Subcutaneous abdominal adipose tissue (tissue), 5 donors: ENCODE results near the gene ATP10B.

Experiments
- H3K27ac ChIP-seq: one replicate; pipeline ENCODE4 v1.7.0; 2013; ENCODE audit warnings: low read depth, mild to moderate bottlenecking, inconsistent platforms, low read length, moderate library complexity
- H3K27me3 ChIP-seq, 5 donors: one replicate each; pipeline ENCODE4 v1.7.0; 2013; ENCODE audit warnings: low read length in 5 of 5, inconsistent platforms in 1 of 5; ENCODE audit not compliant: control insufficient read depth in 5 of 5, insufficient read depth in 4 of 5
- H3K36me3 ChIP-seq, 5 donors: one replicate each; pipeline ENCODE4 v1.7.0; 2013; ENCODE audit warnings: low read length in 5 of 5; ENCODE audit not compliant: control insufficient read depth in 5 of 5, insufficient read depth in 5 of 5
- H3K4me1 ChIP-seq, 5 donors: one replicate each; pipeline ENCODE4 v1.7.0; 2013; ENCODE audit warnings: low read length in 5 of 5, mild to moderate bottlenecking in 3 of 5, moderate library complexity in 1 of 5; ENCODE audit not compliant: control insufficient read depth in 5 of 5, insufficient read depth in 5 of 5
- H3K4me3 ChIP-seq, 5 donors: one replicate each; pipeline ENCODE4 v1.7.0; 2013; ENCODE audit warnings: low read length in 5 of 5, low read depth in 1 of 5
- H3K9ac ChIP-seq, 5 donors: one replicate each; pipeline ENCODE4 v1.7.0; 2013; ENCODE audit warnings: low read length in 5 of 5, mild to moderate bottlenecking in 4 of 5, moderate library complexity in 3 of 5
- H3K9me3 ChIP-seq, 5 donors: one replicate each; pipeline ENCODE4 v1.7.0; 2013; ENCODE audit warnings: low read length in 5 of 5; ENCODE audit not compliant: control insufficient read depth in 5 of 5
- donor health status: healthy.
- donor health status: healthy.
- donor health status: healthy.
- donor health status: healthy.
- donor health status: healthy.

ATP10B gene

DNA sequence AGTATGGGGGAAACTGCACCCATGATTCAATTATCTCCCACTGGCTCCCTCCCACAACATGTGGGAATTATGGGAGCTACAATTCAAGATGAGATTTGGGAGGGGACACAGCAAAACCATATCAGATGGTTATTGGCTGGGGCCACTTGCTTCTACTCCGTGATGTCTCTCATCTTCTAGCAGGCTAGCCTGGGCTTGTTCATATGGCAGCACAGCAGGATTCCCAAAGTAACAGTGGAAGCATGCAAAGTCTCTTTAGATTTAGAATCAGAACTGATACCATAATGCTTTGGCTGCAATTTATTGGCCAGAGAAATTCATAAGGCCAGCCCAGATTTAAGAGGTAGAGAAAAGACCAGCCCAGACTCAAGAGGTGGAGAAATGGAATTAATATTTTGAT, 304.1 kb downstream of the ATP10B start:
- Histone ChIP-seq H3K27me3 (no peaks in the 10 kb centered on the region), H3K4me3 (no peak overlapping the region), H3K36me3 (no peaks in the 10 kb centered on the region), H3K9me3 (peaks cover 0 to 6% (median 0%) of the 10 kb centered on the region in 5 donors), H3K4me1 (no peaks in the 10 kb centered on the region), H3K9ac (no peak overlapping the region), H3K27ac (no peak overlapping the region)

DNA sequence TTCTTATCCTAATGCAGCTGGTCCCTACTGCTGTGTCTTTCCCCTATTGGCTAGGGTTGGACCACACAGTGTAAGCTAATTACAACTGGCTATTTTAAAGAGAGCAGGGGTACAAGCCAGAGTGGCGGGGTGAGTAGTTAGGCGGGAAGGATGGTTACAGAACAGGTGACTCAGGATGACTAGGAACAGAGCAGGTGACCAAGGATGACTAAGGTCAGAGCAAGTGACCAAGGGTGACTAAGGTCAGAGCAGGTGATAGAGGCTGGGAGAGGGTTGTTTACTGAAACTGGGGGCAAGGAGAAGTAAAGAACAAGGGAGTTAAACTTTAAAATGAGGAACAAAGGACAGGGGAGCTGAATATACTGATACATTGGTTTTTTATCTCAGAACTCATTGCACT, 304.9 kb downstream of the ATP10B start:
- Histone ChIP-seq H3K36me3 (no peaks in the 10 kb centered on the region), H3K4me3 (no peak overlapping the region), H3K4me1 (no peaks in the 10 kb centered on the region), H3K27me3 (no peaks in the 10 kb centered on the region), H3K27ac (no peak overlapping the region), H3K9ac (no peak overlapping the region), H3K9me3 (peaks cover 0 to 6% (median 0%) of the 10 kb centered on the region in 5 donors)

DNA sequence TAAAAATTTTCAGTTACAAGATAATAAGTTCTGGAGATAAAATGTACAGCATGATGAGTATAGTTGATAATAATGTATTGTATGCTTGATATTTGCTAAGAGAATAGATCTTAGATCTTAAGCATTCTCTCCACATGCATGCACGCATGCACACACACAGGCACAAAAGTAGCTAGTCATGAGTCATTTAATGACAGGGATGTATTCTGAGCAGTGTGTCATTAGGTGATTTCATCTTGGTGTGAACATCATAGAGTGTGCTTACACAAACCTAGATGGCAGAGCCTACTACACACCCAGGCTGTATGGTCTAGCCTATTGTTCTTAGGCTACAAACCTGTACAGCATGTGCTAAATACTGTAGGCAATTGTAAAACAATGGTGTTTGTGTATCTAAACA, 306.2 kb downstream of the ATP10B start:
- Histone ChIP-seq H3K27me3 (no peaks in the 10 kb centered on the region), H3K27ac (no peak overlapping the region), H3K4me1 (no peaks in the 10 kb centered on the region), H3K9me3 (peaks cover 0 to 6% (median 0%) of the 10 kb centered on the region in 5 donors), H3K36me3 (no peaks in the 10 kb centered on the region), H3K9ac (no peak overlapping the region), H3K4me3 (no peak overlapping the region)

DNA sequence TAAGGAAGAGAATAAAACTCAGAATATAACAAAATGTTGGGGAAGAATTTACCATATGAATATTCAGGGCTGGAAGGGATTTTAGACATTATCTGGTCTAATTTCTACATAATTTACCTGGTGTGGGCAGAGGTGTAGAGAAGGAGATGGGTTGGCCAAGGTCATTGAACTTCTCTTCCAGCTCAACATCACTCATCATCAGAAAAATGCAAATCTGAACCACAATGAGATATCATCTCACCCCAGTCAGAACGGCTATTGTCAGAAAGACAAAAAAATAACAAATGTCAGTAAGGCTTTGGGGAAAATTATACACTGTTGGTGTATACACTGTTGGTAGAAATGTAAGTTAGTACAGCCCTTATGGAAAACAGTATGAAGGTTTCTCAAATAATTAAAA, 308.6 kb downstream of the ATP10B start:
- H3K9ac ChIP-seq = no peak overlapping the region
- no peaks in the 10 kb centered on the region for H3K27me3 ChIP-seq
- no peaks in the 10 kb centered on the region for H3K36me3 ChIP-seq
- no peak overlapping the region for H3K27ac ChIP-seq
- H3K4me3 ChIP-seq = no peak overlapping the region
- peaks cover 0 to 6% (median 0%) of the 10 kb centered on the region in 5 donors for H3K9me3 ChIP-seq
- H3K4me1 ChIP-seq = no peaks in the 10 kb centered on the region

DNA sequence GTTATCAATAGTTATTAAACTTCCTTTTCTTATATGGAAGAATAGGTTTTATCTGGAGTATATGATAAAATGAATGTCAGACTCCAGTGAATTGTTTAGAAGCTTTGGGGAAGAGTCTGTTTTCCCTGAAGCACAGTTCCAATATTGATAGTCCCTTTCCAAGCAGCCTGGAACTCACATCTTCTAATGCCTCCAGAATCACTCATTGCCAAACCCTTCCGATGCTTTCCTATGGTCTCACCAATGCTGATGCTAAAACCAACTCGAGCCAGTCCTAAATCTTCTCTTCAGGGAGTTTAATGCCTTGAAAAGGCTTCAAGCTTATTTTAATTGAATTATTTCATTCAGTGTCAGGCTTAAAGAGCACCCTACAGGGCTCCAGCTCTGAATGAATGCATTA, 309.2 kb downstream of the ATP10B start:
- no peaks in the 10 kb centered on the region for H3K4me1 ChIP-seq
- peaks cover 0 to 3% (median 0%) of the 10 kb centered on the region in 5 donors for H3K9me3 ChIP-seq
- no peak overlapping the region for H3K27ac ChIP-seq
- H3K27me3 ChIP-seq = no peaks in the 10 kb centered on the region
- H3K36me3 ChIP-seq = no peaks in the 10 kb centered on the region
- no peak overlapping the region for H3K4me3 ChIP-seq
- H3K9ac ChIP-seq = no peak overlapping the region

DNA sequence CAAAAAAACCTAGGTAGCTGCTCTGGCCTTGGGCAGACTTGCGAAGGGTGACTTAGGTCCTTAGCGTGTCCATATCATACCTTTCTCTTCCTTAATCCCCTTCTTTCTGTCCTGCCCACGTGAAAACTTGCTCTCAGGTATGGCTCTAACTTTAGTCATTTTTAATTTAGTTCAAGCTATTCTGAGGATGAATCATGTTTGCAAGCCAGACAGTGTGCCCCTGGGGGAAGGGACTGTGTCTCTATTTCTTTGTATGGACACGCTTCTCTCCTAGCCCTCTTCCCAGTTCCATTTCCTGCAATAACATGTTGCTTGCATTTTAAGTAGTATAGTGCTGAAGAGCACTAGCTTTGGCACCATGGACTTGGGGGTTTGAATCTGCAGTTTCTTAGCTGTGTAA, 309.7 kb downstream of the ATP10B start:
- Histone ChIP-seq H3K4me1 (no peaks in the 10 kb centered on the region), H3K9me3 (peaks cover 0 to 3% (median 0%) of the 10 kb centered on the region in 5 donors), H3K36me3 (no peaks in the 10 kb centered on the region), H3K27me3 (no peaks in the 10 kb centered on the region), H3K9ac (no peak overlapping the region), H3K27ac (no peak overlapping the region), H3K4me3 (no peak overlapping the region)

DNA sequence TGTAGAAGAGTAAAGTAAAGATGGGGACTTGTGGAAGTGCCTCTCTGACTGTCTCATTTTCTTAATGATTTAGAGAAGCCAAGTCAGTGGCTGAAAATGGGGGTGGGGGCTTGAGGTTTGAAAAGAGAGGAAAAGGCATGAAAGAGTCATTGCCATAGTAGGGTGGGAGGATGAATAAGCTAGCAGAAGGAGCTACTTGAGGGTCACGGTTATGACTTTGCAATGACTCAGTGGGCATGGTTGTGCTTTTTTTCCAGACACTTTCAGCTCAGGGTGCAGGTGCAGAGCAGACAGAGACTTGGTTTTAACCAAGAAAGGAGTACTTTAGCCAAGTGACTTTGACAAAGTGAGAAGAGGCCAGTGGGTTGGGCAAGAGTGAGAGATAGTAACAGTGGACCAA, 312.6 kb downstream of the ATP10B start:
- no peak overlapping the region for H3K4me3 ChIP-seq
- H3K27ac ChIP-seq = no peak overlapping the region
- no peaks in the 10 kb centered on the region for H3K9me3 ChIP-seq
- no peaks in the 10 kb centered on the region for H3K27me3 ChIP-seq
- H3K4me1 ChIP-seq = no peaks in the 10 kb centered on the region
- H3K36me3 ChIP-seq = no peaks in the 10 kb centered on the region
- H3K9ac ChIP-seq = no peak overlapping the region

DNA sequence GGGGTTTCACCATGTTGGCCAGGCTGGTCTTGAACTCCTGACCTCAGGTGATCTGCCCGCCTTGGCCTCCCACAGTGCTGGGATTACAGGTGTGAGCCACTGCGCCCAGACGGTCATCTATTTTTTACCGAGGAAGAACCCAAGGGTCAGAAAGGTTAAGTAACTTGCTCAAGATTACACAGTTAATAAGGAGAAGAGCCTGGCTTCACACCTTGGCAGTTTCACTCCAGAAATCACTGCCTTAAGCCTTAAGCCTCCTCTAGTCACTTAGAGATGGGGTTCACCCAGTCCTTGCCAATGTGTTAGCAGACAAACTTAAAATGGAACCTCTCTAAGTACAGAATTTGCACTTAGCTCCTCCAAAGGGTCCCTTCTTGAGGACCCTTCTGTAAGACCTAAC, 314.1 kb downstream of the ATP10B start:
- Histone ChIP-seq H3K4me3 (no peak overlapping the region), H3K9me3 (no peaks in the 10 kb centered on the region), H3K4me1 (no peaks in the 10 kb centered on the region), H3K27me3 (no peaks in the 10 kb centered on the region), H3K27ac (no peak overlapping the region), H3K36me3 (no peaks in the 10 kb centered on the region), H3K9ac (no peak overlapping the region)

DNA sequence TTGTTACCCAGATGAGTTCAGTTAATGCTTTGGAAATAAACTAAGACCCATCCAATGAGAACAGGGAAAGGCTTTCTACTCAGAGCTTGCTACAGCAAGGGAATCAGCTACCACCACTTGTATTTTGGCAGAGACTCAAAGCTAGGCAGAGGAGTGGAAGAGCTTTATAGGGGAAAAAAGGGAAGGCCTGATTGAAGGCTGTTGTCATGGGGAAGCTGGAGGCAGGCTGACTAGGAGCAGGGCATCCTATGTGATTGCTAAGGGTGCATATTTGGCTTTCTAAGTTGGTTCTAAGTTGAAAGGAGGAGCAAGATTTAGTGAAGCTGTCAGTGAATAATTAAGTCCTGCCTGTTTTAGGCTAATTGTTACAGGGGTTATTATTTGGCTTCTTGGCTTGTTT, 314.9 kb downstream of the ATP10B start:
- Histone ChIP-seq H3K4me1 (no peaks in the 10 kb centered on the region), H3K27me3 (no peaks in the 10 kb centered on the region), H3K9ac (no peak overlapping the region), H3K36me3 (no peaks in the 10 kb centered on the region), H3K4me3 (no peak overlapping the region), H3K27ac (no peak overlapping the region), H3K9me3 (no peaks in the 10 kb centered on the region)

DNA sequence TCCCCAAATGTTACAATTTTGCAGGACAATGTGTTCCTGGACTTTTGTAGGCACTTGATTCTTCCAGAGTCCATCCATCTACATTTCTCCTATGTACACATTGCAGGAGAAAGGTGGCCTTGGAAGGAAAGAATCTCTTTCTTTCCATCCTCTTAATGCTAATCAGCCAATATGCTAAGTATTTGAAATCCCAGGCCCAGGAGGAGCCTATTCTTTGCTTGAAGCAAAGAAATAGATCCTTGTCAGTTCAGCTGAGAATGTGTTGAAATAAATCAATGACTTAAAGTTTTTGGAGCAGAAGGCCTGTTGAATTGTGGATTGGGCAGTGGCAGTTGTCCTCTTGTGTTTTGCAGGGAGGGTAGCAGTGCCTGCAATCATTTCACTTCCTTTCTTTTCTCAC, 317.1 kb downstream of the ATP10B start:
- H3K27me3 ChIP-seq = no peaks in the 10 kb centered on the region
- no peaks in the 10 kb centered on the region for H3K36me3 ChIP-seq
- H3K27ac ChIP-seq = no peak overlapping the region
- no peaks in the 10 kb centered on the region for H3K4me1 ChIP-seq
- no peak overlapping the region for H3K9ac ChIP-seq
- H3K4me3 ChIP-seq = no peak overlapping the region
- no peaks in the 10 kb centered on the region for H3K9me3 ChIP-seq

DNA sequence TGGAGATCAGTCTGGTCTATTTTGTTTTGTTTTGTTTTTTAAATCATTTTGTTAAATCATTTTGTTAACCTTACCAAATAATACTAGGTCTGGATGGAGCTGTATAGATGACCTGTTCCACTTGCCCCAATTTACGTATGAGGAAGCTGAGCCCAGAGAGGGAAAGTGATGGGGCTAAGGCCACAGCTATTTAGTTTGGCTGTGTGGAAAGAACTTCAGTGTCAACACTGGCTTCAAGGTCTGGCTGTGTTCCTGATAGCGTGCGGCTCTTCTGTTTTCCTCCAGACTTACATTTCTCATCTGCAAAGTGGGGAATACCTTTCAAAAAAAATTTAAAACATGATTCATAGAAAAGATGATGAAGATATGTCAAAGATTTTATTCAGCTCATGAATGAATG, 317.9 kb downstream of the ATP10B start:
- no peaks in the 10 kb centered on the region for H3K4me1 ChIP-seq
- H3K9ac ChIP-seq = no peak overlapping the region
- H3K9me3 ChIP-seq = peaks cover 0 to 5% (median 0%) of the 10 kb centered on the region in 5 donors
- H3K27ac ChIP-seq = no peak overlapping the region
- H3K27me3 ChIP-seq = no peaks in the 10 kb centered on the region
- H3K36me3 ChIP-seq = no peaks in the 10 kb centered on the region
- H3K4me3 ChIP-seq = no peak overlapping the region
